ENCODE data around the gene CCDC28B. TPM values are rescaled to one million over a fixed set of nuclear protein-coding genes. Genes with fewer than 3 reads are reported as not detected.

The CCDC28B gene
- total RNA-seq, 8 experiments from 2014 or later = 14.6 to 92.6 (median 53.7) TPM

- peaks cover 3% of the 10 kb centered on the region in 2 donors for H3K4me1 ChIP-seq (replicated peaks in 1 of 2)
- 63 to 100% (median 91%) methylated on average over 1 to 9 of the region's 10 CpGs; no CpG with 5 or more reads in 1 of the 10 experiments for WGBS, 10 experiments
- H3K4me3 ChIP-seq = no peak overlapping the region
- H3K27ac ChIP-seq = peak overlapping the region in 1 of 2 donors; percentile 32
- peak; percentile 66 to 91 (median 82) for ATAC-seq (replicated peaks in 6 of 8)
- in situ Hi-C loops (cut with MboI; ENCODE audit: low pct_unique_long_range_greater_than_20kb in 2 of 9, low sequenced_read_pairs in 9 of 9, unreplicated experiment in 9 of 9) = no loop called here
Measured at GRCh38 chr1:32215629-32216480, 15.5 kb downstream of the CCDC28B start.

GRCh38 chr1:32216566-32216965 lies 16.2 kb downstream of the CCDC28B start:
- in situ Hi-C loops (cut with MboI; ENCODE audit: low pct_unique_long_range_greater_than_20kb in 2 of 9, low sequenced_read_pairs in 9 of 9, unreplicated experiment in 9 of 9) = no loop called here
- 88 to 100% (median 100%) methylated on average over 1 to 4 of the region's 5 CpGs; no CpG with 5 or more reads in 3 of the 10 experiments for WGBS, 10 experiments
- no peak overlapping the region for H3K27ac ChIP-seq
- no peak for ATAC-seq (replicated peaks in 6 of 8)
- peaks cover 8 to 9% of the 10 kb centered on the region in 2 donors for H3K4me1 ChIP-seq (replicated peaks in 1 of 2)
- H3K4me3 ChIP-seq = no peak overlapping the region

- Histone ChIP-seq H3K4me1 (replicated peaks in 1 of 2) (peaks cover 16 to 18% of the 10 kb centered on the region in 2 donors), H3K4me3 (no peak overlapping the region), H3K27ac (no peak overlapping the region)
- 39 to 100% (median 80%) methylated on average over 1 to 6 of the region's 7 CpGs; no CpG with 5 or more reads in 3 of the 10 experiments for WGBS, 10 experiments
- in situ Hi-C loops (cut with MboI; ENCODE audit: low pct_unique_long_range_greater_than_20kb in 2 of 9, low sequenced_read_pairs in 9 of 9, unreplicated experiment in 9 of 9) = no loop called here
- peak in 1 of 8 experiments; percentile 6 for ATAC-seq (replicated peaks in 6 of 8)
Measured at GRCh38 chr1:32219022-32219421, 18.6 kb downstream of the CCDC28B start.

GRCh38 chr1:32220746-32221580 lies 20.6 kb downstream of the CCDC28B start:
- H3K4me3 ChIP-seq = peak overlapping the region; percentile 57 to 95 (median 93)
- in situ Hi-C loops (cut with MboI; ENCODE audit: low pct_unique_long_range_greater_than_20kb in 2 of 9, low sequenced_read_pairs in 9 of 9, unreplicated experiment in 9 of 9) = no loop called here
- WGBS, 10 experiments = 80 to 100% (median 88%) methylated on average over 1 to 3 of the region's 4 CpGs; no CpG with 5 or more reads in 4 of the 10 experiments
- no peak for ATAC-seq (replicated peaks in 6 of 8)
- H3K27ac ChIP-seq = peak overlapping the region in 1 of 2 donors; percentile 92
- peaks cover 16 to 18% of the 10 kb centered on the region in 2 donors for H3K4me1 ChIP-seq (replicated peaks in 1 of 2)

- Histone ChIP-seq H3K4me1 (replicated peaks in 1 of 2) (peaks cover 16 to 18% of the 10 kb centered on the region in 2 donors), H3K4me3 (peak overlapping the region; percentile 57 to 95 (median 93)), H3K27ac (peak overlapping the region; percentile 80 to 92)
- ATAC-seq (replicated peaks in 6 of 8) = peak in 1 of 8 experiments; percentile 1
- 0 to 20% (median 8%) methylated on average over 1 to 13 of the region's 13 CpGs; no CpG with 5 or more reads in 4 of the 10 experiments for WGBS, 10 experiments
- in situ Hi-C loops (cut with MboI; ENCODE audit: low pct_unique_long_range_greater_than_20kb in 2 of 9, low sequenced_read_pairs in 9 of 9, unreplicated experiment in 9 of 9) = no loop called here
Measured at GRCh38 chr1:32221581-32221979, 21.2 kb downstream of the CCDC28B start.

- in situ Hi-C loops (cut with MboI; ENCODE audit: low pct_unique_long_range_greater_than_20kb in 2 of 9, low sequenced_read_pairs in 9 of 9, unreplicated experiment in 9 of 9) = no loop called here
- peak; percentile 71 to 96 (median 94) for ATAC-seq (replicated peaks in 6 of 8)
- Histone ChIP-seq H3K27ac (peak within 1 kb of the TSS; percentile 80 to 92), H3K4me1 (replicated peaks in 1 of 2) (peaks cover 16 to 18% of the 10 kb centered on the region in 2 donors), H3K4me3 (peak within 1 kb of the TSS; percentile 57 to 95 (median 93))
- 0 to 10% (median 0%) methylated on average over 2 to 19 of the region's 46 CpGs; no CpG with 5 or more reads in 6 of the 10 experiments for WGBS, 10 experiments
Measured at GRCh38 chr1:32221980-32222755, 21.8 kb downstream of the CCDC28B start, which contains the start of the genes EIF3I and TMEM234. TSS of gene EIF3I (plus strand) at chr1:32222407. CDS start at chr1:32222442, 35 bp downstream. TSS of gene TMEM234 (minus strand) at chr1:32222353. CDS start at chr1:32222322, 31 bp downstream.

GRCh38 chr1:32223683-32224082 lies 23.3 kb downstream of the CCDC28B start:
- no peak for ATAC-seq (replicated peaks in 6 of 8)
- WGBS, 10 experiments = 67 to 100% (median 86%) methylated on average over 1 to 2 of the region's 3 CpGs; no CpG with 5 or more reads in 5 of the 10 experiments
- Histone ChIP-seq H3K4me1 (replicated peaks in 1 of 2) (peaks cover 16 to 18% of the 10 kb centered on the region in 2 donors), H3K27ac (no peak overlapping the region), H3K4me3 (peak overlapping the region in 1 of 5 donors; percentile 93)
- in situ Hi-C loops (cut with MboI; ENCODE audit: low pct_unique_long_range_greater_than_20kb in 2 of 9, low sequenced_read_pairs in 9 of 9, unreplicated experiment in 9 of 9) = no loop called here

- H3K27ac ChIP-seq = no peak overlapping the region
- in situ Hi-C loops (cut with MboI; ENCODE audit: low pct_unique_long_range_greater_than_20kb in 2 of 9, low sequenced_read_pairs in 9 of 9, unreplicated experiment in 9 of 9) = no loop called here
- 80 to 100% (median 99%) methylated on average over 1 to 4 of the region's 4 CpGs for WGBS, 10 experiments
- no peak for ATAC-seq (replicated peaks in 6 of 8)
- peaks cover 16 to 18% of the 10 kb centered on the region in 2 donors for H3K4me1 ChIP-seq (replicated peaks in 1 of 2)
- H3K4me3 ChIP-seq = no peak overlapping the region
Measured at GRCh38 chr1:32224285-32224684, 23.9 kb downstream of the CCDC28B start.

GRCh38 chr1:32228771-32229170 lies 28.4 kb downstream of the CCDC28B start:
- H3K4me1 ChIP-seq (replicated peaks in 1 of 2) = peaks cover under 1% of the 10 kb centered on the region in 2 donors
- WGBS, 10 experiments = 78 to 100% (median 94%) methylated on average over 1 to 3 of the region's 3 CpGs; no CpG with 5 or more reads in 3 of the 10 experiments
- in situ Hi-C loops (cut with MboI; ENCODE audit: low pct_unique_long_range_greater_than_20kb in 2 of 9, low sequenced_read_pairs in 9 of 9, unreplicated experiment in 9 of 9) = no loop called here
- H3K4me3 ChIP-seq = no peak overlapping the region
- no peak for ATAC-seq (replicated peaks in 6 of 8)
- no peak overlapping the region for H3K27ac ChIP-seq

- Histone ChIP-seq H3K4me1 (replicated peaks in 1 of 2) (no peaks in the 10 kb centered on the region), H3K4me3 (no peak overlapping the region), H3K27ac (no peak overlapping the region)
- WGBS, 10 experiments = 67 to 100% (median 81%) methylated on average over 1 to 5 of the region's 5 CpGs; no CpG with 5 or more reads in 2 of the 10 experiments
- in situ Hi-C loops (cut with MboI; ENCODE audit: low pct_unique_long_range_greater_than_20kb in 2 of 9, low sequenced_read_pairs in 9 of 9, unreplicated experiment in 9 of 9) = no loop called here
- ATAC-seq (replicated peaks in 6 of 8) = peak in 1 of 8 experiments; percentile 3
Measured at GRCh38 chr1:32231843-32232432, 31.5 kb downstream of the CCDC28B start.

- no peak overlapping the region for H3K4me3 ChIP-seq
- H3K4me1 ChIP-seq (replicated peaks in 1 of 2) = no peaks in the 10 kb centered on the region
- 33 to 89% (median 76%) methylated on average over 1 to 8 of the region's 8 CpGs for WGBS, 10 experiments
- no peak overlapping the region for H3K27ac ChIP-seq
- peak in 1 of 8 experiments; percentile 5 for ATAC-seq (replicated peaks in 6 of 8)
- in situ Hi-C loops (cut with MboI; ENCODE audit: low pct_unique_long_range_greater_than_20kb in 2 of 9, low sequenced_read_pairs in 9 of 9, unreplicated experiment in 9 of 9) = no loop called here
Measured at GRCh38 chr1:32232558-32233304, 32.3 kb downstream of the CCDC28B start.

Data from motor neuron (in vitro differentiated cells).